Measurements from ENCODE around the gene TEX19.

DNA sequence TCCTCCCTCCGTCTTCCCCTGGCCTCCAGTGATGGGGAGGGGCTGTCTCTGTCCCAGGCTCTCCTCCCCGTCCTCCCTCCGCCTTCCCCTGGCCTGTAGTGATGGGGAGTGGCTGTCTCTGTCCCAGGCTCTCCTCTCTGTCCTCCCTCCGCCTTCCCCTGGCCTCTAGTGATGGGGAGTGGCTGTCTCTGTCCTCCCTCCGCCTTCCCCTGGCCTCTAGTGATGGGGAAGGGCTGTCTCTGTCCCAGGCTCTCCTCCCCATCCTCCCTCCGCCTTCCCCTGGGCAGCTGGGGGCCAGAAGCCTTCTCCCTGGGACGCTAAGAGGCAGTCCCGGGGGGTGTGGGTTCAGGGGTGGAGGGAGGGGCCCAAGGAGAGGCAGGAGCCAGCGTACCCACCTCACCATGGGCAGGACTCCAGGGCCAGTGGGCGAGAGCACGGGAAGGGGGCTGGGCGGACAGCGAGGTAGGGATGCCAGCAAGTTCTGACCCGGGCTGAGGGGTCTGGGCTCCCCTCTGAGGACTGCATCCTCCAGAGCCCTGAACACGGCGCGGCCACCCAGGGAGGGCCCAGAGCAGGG, 27.3 kb downstream of the TEX19 start:
- TF ChIP-seq, protein P1, sequence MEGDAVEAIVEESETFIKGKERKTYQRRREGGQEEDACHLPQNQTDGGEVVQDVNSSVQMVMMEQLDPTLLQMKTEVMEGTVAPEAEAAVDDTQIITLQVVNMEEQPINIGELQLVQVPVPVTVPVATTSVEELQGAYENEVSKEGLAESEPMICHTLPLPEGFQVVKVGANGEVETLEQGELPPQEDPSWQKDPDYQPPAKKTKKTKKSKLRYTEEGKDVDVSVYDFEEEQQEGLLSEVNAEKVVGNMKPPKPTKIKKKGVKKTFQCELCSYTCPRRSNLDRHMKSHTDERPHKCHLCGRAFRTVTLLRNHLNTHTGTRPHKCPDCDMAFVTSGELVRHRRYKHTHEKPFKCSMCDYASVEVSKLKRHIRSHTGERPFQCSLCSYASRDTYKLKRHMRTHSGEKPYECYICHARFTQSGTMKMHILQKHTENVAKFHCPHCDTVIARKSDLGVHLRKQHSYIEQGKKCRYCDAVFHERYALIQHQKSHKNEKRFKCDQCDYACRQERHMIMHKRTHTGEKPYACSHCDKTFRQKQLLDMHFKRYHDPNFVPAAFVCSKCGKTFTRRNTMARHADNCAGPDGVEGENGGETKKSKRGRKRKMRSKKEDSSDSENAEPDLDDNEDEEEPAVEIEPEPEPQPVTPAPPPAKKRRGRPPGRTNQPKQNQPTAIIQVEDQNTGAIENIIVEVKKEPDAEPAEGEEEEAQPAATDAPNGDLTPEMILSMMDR (IDR thresholded peaks at IDR 0.05; ENCODE audit: low read length) = no peak
- TF ChIP-seq EZH2 (IDR thresholded peaks at IDR 0.05; ENCODE audit: borderline replicate concordance, low read length) = no peak

Data from OCI-LY1 (cell line).